Smooth muscle cell (in vitro differentiated cells): Measurements from ENCODE around the gene RETN. TPM values are rescaled to one million over a fixed set of nuclear protein-coding genes. Genes with fewer than 3 reads are reported as not detected.
A peak's percentile ranks its signal among the peaks of the same experiment; 100 is the strongest.

Experiments
- DNase-seq: peaks from one replicate; lab custom pipeline; 2025; ENCODE audit not compliant: unreplicated experiment; lab: John Stamatoyannopoulos, UW
- H2AFZ ChIP-seq: fragments of 200-600 bp; sonication (generic); 2 replicates; pipeline ENCODE4 v1.6.0; 2016; ENCODE audit warnings: antibody characterized with exemption, low read depth, mild to moderate bottlenecking
- H3F3A ChIP-seq: fragments of 200-600 bp; sonication (generic); 2 replicates; pipeline ENCODE4 v1.6.0; 2017; ENCODE audit warnings: antibody characterized with exemption, low read depth
- H3K27ac ChIP-seq: fragments of 200-600 bp; sonication (generic); 2 replicates; pipeline ENCODE4 v1.5.1; 2016; ENCODE audit warnings: low read depth, mild to moderate bottlenecking
- H3K27me3 ChIP-seq: fragments of 200-600 bp; sonication (generic); 2 replicates; pipeline ENCODE4 v1.6.1; 2016; ENCODE audit warnings: low read depth, mild to moderate bottlenecking
- H3K36me3 ChIP-seq: fragments of 200-600 bp; sonication (generic); 2 replicates; pipeline ENCODE4 v1.5.1; 2016; ENCODE audit warnings: low read depth
- H3K4me1 ChIP-seq: fragments of 200-600 bp; sonication (generic); 2 replicates; pipeline ENCODE4 v1.5.1; 2016; ENCODE audit warnings: low read depth
- H3K4me2 ChIP-seq: fragments of 200-600 bp; sonication (generic); 2 replicates; pipeline ENCODE4 v1.6.0; 2016; ENCODE audit warnings: mild to moderate bottlenecking
- H3K4me3 ChIP-seq: fragments of 200-600 bp; sonication (generic); 2 replicates; pipeline ENCODE4 v1.5.1; 2016; ENCODE audit warnings: mild to moderate bottlenecking
- H3K79me2 ChIP-seq: fragments of 200-600 bp; sonication (generic); 2 replicates; pipeline ENCODE4 v1.6.0; 2016; ENCODE audit warnings: low read depth, mild to moderate bottlenecking
- H3K9ac ChIP-seq: fragments of 200-600 bp; sonication (generic); 2 replicates; pipeline ENCODE4 v1.6.0; 2016; ENCODE audit warnings: low read depth
- H3K9me3 ChIP-seq: fragments of 200-600 bp; sonication (generic); replicated peaks from 2 replicates; pipeline ENCODE4 v1.5.1; 2016; ENCODE audit warnings: low read depth
- H4K20me1 ChIP-seq: fragments of 200-600 bp; sonication (generic); 2 replicates; pipeline ENCODE4 v1.6.0; 2016; ENCODE audit warnings: low read depth
- CTCF ChIP-seq: fragments of 200-600 bp; sonication (generic); IDR thresholded peaks from 2 replicates; pipeline ENCODE4 v1.5.1; 2017; ENCODE audit warnings: borderline replicate concordance, mild to moderate bottlenecking, antibody characterized with exemption; ENCODE audit not compliant: insufficient read depth, poor library complexity, severe bottlenecking
- WGBS: methylation state at CpG from one replicate; pipeline ENCODE4 v1.1.7; 2016; ENCODE audit warnings: low lambda C conversion rate; 5-methylcytosine and 5-hydroxymethylcytosine counted together
- polyA plus RNA-seq: library from polyadenylated mRNA; unstranded; fragments of >200 nt; fragmentation: Nextera tagmentation; extraction: Ambion mirVana; gene quantifications from 2 replicates; pipeline ENCODE4 v1.2.1, GENCODE V29; 2016
- total RNA-seq: library from RNA; depleted of rRNA; stranded (reverse); fragments of >200 nt; gene quantifications from 2 replicates; pipeline ENCODE4 v1.2.3, GENCODE V29; 2014

The RETN gene
- total and polyA plus RNA-seq, 2 experiments from 2014 or later, result not detected

- H3F3A ChIP-seq, result no peaks in the 10 kb centered on the region
- no peaks in the 10 kb centered on the region for H3K79me2 ChIP-seq
- H2AFZ ChIP-seq, result no peak overlapping the region
- H3K27ac ChIP-seq, result no peak overlapping the region
- H3K4me2 ChIP-seq, result peak overlapping the region; percentile 82
- WGBS, result 49% methylated on average over 29 of the region's 30 CpGs
- peak overlapping the region; percentile 62 for H3K9ac ChIP-seq
- no peaks in the 10 kb centered on the region for H3K4me1 ChIP-seq
- no peak for DNase-seq
- no peaks in the 10 kb centered on the region for H3K9me3 ChIP-seq
- no peaks in the 10 kb centered on the region for H4K20me1 ChIP-seq
- peak overlapping the region; percentile 58 for H3K4me3 ChIP-seq
- no peaks in the 10 kb centered on the region for H3K36me3 ChIP-seq
- no peak for TF ChIP-seq CTCF
- peaks cover 30% of the 10 kb centered on the region for H3K27me3 ChIP-seq
Measured at GRCh38 chr19:7637374-7638256, 31.2 kb upstream of the RETN start.

- peaks cover 30% of the 10 kb centered on the region for H3K27me3 ChIP-seq
- H3K4me2 ChIP-seq, result no peak overlapping the region
- H3F3A ChIP-seq, result no peaks in the 10 kb centered on the region
- H3K9ac ChIP-seq, result no peak overlapping the region
- no peaks in the 10 kb centered on the region for H3K36me3 ChIP-seq
- no peak for DNase-seq
- no peak for TF ChIP-seq CTCF
- H3K27ac ChIP-seq, result no peak overlapping the region
- H3K4me1 ChIP-seq, result no peaks in the 10 kb centered on the region
- H2AFZ ChIP-seq, result no peak overlapping the region
- H3K4me3 ChIP-seq, result no peak overlapping the region
- no peaks in the 10 kb centered on the region for H3K79me2 ChIP-seq
- WGBS, result 90% methylated on average over 12 of the region's 12 CpGs
- H3K9me3 ChIP-seq, result no peaks in the 10 kb centered on the region
- H4K20me1 ChIP-seq, result no peaks in the 10 kb centered on the region
Measured at GRCh38 chr19:7638802-7639465, 29.9 kb upstream of the RETN start.

- H3K27me3 ChIP-seq, result peaks cover 27% of the 10 kb centered on the region
- 96% methylated on average over 13 of the region's 13 CpGs for WGBS
- H3K27ac ChIP-seq, result no peak overlapping the region
- no peaks in the 10 kb centered on the region for H4K20me1 ChIP-seq
- H3K36me3 ChIP-seq, result no peaks in the 10 kb centered on the region
- H3K4me1 ChIP-seq, result no peaks in the 10 kb centered on the region
- DNase-seq, result no peak
- no peak for TF ChIP-seq CTCF
- no peak overlapping the region for H3K9ac ChIP-seq
- H3K4me3 ChIP-seq, result no peak overlapping the region
- H3K79me2 ChIP-seq, result no peaks in the 10 kb centered on the region
- H3F3A ChIP-seq, result no peaks in the 10 kb centered on the region
- no peaks in the 10 kb centered on the region for H3K9me3 ChIP-seq
- H2AFZ ChIP-seq, result no peak overlapping the region
- no peak overlapping the region for H3K4me2 ChIP-seq
Measured at GRCh38 chr19:7639863-7640348, 28.9 kb upstream of the RETN start.
